Keratinocyte (primary cell): Measurements from ENCODE around the gene EFTUD2. TPM values are rescaled to one million over a fixed set of nuclear protein-coding genes. Genes with fewer than 3 reads are reported as not detected.
A peak's percentile ranks its signal among the peaks of the same experiment; 100 is the strongest.

Experiments used
- DNase-seq: peaks from one replicate; pipeline ENCODE4 v3.0.0-alpha.2; 2011; ENCODE audit warnings: low read depth, missing footprints, low spot score
- FAIRE-seq: peaks from 2 replicates; lab custom pipeline; 2011; peaks lifted over from hg19 to GRCh38; lab: Jason Lieb, UNC
- H2AFZ ChIP-seq: 2 replicates; pipeline ENCODE4 v1.6.0; 2012; ENCODE audit warnings: low read length, control low read depth, inconsistent platforms; ENCODE audit not compliant: control insufficient read depth
- H3K27ac ChIP-seq: 2 replicates; pipeline ENCODE4 v1.5.1; 2011; ENCODE audit warnings: low read length; ENCODE audit not compliant: control insufficient read depth, insufficient read depth
- H3K27me3 ChIP-seq: 3 replicates; pipeline ENCODE4 v1.6.0; 2011; ENCODE audit warnings: low read length; ENCODE audit not compliant: control insufficient read depth, insufficient read depth; ENCODE audit errors: extremely low read depth
- H3K36me3 ChIP-seq, 2 experiments: 2 replicates in 1 of 2; 3 replicates in 1 of 2; pipeline ENCODE4 v1.5.1; 2011; ENCODE audit warnings: low read length in 2 of 2, mild to moderate bottlenecking in 1 of 2; ENCODE audit not compliant: control insufficient read depth in 2 of 2, insufficient read depth in 2 of 2; ENCODE audit errors: extremely low read depth in 1 of 2
- H3K4me1 ChIP-seq: 3 replicates; pipeline ENCODE4 v1.5.1; 2011; ENCODE audit warnings: low read length; ENCODE audit not compliant: control insufficient read depth, insufficient read depth; ENCODE audit errors: extremely low read depth
- H3K4me2 ChIP-seq: 3 replicates; pipeline ENCODE4 v1.6.0; 2011; ENCODE audit warnings: low read depth, low read length; ENCODE audit not compliant: control insufficient read depth, insufficient read depth; ENCODE audit errors: extremely low read depth
- H3K4me3 ChIP-seq, 3 experiments: fragments of 200-600 bp in 1 of 3; sonication (generic) in 1 of 3; 2 replicates in 2 of 3; 3 replicates in 1 of 3; pipeline ENCODE4 v1.5.1; 2011 to 2016; ENCODE audit warnings: low read length in 3 of 3, mild to moderate bottlenecking in 3 of 3, control low read depth in 2 of 3, inconsistent platforms in 1 of 3, low read depth in 1 of 3, mixed read lengths in 1 of 3, mixed run types in 1 of 3, moderate library complexity in 1 of 3; ENCODE audit not compliant: control insufficient read depth in 2 of 3, insufficient read depth in 2 of 3; ENCODE audit errors: extremely low read depth in 1 of 3
- H3K79me2 ChIP-seq: 2 replicates; pipeline ENCODE4 v1.6.0; 2012; ENCODE audit warnings: low read length; ENCODE audit not compliant: control insufficient read depth, insufficient read depth
- H3K9ac ChIP-seq: 3 replicates; pipeline ENCODE4 v1.6.0; 2011; ENCODE audit warnings: low read length; ENCODE audit not compliant: control insufficient read depth, insufficient read depth; ENCODE audit errors: extremely low read depth
- H3K9me1 ChIP-seq: 3 replicates; pipeline ENCODE4 v1.6.0; 2011; ENCODE audit warnings: low read length; ENCODE audit not compliant: control insufficient read depth, insufficient read depth; ENCODE audit errors: extremely low read depth
- H3K9me3 ChIP-seq: 2 replicates; pipeline ENCODE4 v1.5.1; 2012; ENCODE audit warnings: low read depth, low read length; ENCODE audit not compliant: control insufficient read depth
- H4K20me1 ChIP-seq: 3 replicates; pipeline ENCODE4 v1.6.0; 2011; ENCODE audit warnings: low read length; ENCODE audit not compliant: control insufficient read depth, insufficient read depth; ENCODE audit errors: extremely low read depth
- CTCF ChIP-seq, 3 experiments: IDR thresholded peaks in 1 of 3; conservative IDR thresholded peaks in 1 of 3; optimal IDR thresholded peaks in 1 of 3; 2 replicates in 2 of 3; 3 replicates in 1 of 3; pipeline versions ENCODE3 to v1.5.1; 2011; ENCODE audit warnings: low read length in 3 of 3, mild to moderate bottlenecking in 3 of 3, moderate library complexity in 2 of 3, control low read depth in 1 of 3, inconsistent platforms in 1 of 3; ENCODE audit not compliant: insufficient read depth in 2 of 3; ENCODE audit errors: extremely low read depth in 1 of 3
- EZH2 ChIP-seq: IDR thresholded peaks from one replicate; pipeline ENCODE4 v1.6.1; 2012; ENCODE audit warnings: inconsistent platforms, mild to moderate bottlenecking, low read length, moderate library complexity
- dilution Hi-C: fragments of 300-500 bp; cut with MboI; formaldehyde crosslinking; loops from one replicate; pipeline ENCODE4 v1.7.0; 2020; ENCODE audit warnings: low sequenced_read_pairs; ENCODE audit not compliant: extremely low pct_ligation_motif_present
- polyA plus RNA-seq, 5 experiments: library from polyadenylated mRNA; depleted of rRNA in 3 of 5; stranded (reverse) in 3 of 5; stranded (forward) in 1 of 5; unstranded in 1 of 5; fragments of >200 nt; gene quantifications; 1 replicate in 1 of 5; 2 replicates in 3 of 5; 3 replicates in 1 of 5; pipeline versions ENCODE4 v1.2.1 to v1.2.3, GENCODE V29; 2011 to 2012; ENCODE audit warnings: missing spikeins in 2 of 5, low read depth in 1 of 5, low replicate concordance in 1 of 5

Gene EFTUD2
- polyA plus RNA-seq, 1 donor (not counting 4 experiments of a cell fraction or from before 2014, with no cell fraction given), result 160 TPM

GRCh38 chr17:44900894-44901293, 1.6 kb upstream of the EFTUD2 start:
- H2AFZ ChIP-seq, result no peak overlapping the region
- DNase-seq, result no peak
- peaks cover 31% of the 10 kb centered on the region for H3K79me2 ChIP-seq
- H3K36me3 ChIP-seq, result no peaks in the 10 kb centered on the region
- no peak overlapping the region for H3K4me3 ChIP-seq
- no peak overlapping the region for H3K4me2 ChIP-seq
- H3K9ac ChIP-seq, result no peak overlapping the region
- H3K9me3 ChIP-seq, result no peaks in the 10 kb centered on the region
- H4K20me1 ChIP-seq, result no peaks in the 10 kb centered on the region
- FAIRE-seq, result no peak
- dilution Hi-C loops, result loop anchor here (25.0 kb wide), 1 partner anchor 111 kb away; no protein-coding TSS in a partner anchor
- H3K9me1 ChIP-seq, result no peaks in the 10 kb centered on the region
- H3K27ac ChIP-seq, result no peak overlapping the region
- peaks cover 19% of the 10 kb centered on the region for H3K4me1 ChIP-seq
- no peak for TF ChIP-seq CTCF (optimal IDR thresholded peaks at IDR 0.05 in 1 of 3, IDR thresholded peaks at IDR 0.05 in 1 of 3, conservative IDR thresholded peaks at IDR 0.05 in 1 of 3; ENCODE audit: extremely low read depth in 1 of 3, insufficient read depth in 2 of 3, low read length in 3 of 3)
- no peak for TF ChIP-seq EZH2
- no peaks in the 10 kb centered on the region for H3K27me3 ChIP-seq

- peak overlapping the region; percentile 99 for H3K27ac ChIP-seq
- peak overlapping the region; percentile 98 for H3K4me2 ChIP-seq
- H3K27me3 ChIP-seq, result no peaks in the 10 kb centered on the region
- peaks cover 51% of the 10 kb centered on the region for H3K79me2 ChIP-seq
- TF ChIP-seq CTCF (optimal IDR thresholded peaks at IDR 0.05 in 1 of 3, IDR thresholded peaks at IDR 0.05 in 1 of 3, conservative IDR thresholded peaks at IDR 0.05 in 1 of 3; ENCODE audit: extremely low read depth in 1 of 3, insufficient read depth in 2 of 3, low read length in 3 of 3), result no peak
- dilution Hi-C loops, result no loop called here
- no peaks in the 10 kb centered on the region for H3K9me1 ChIP-seq
- peaks cover 12% of the 10 kb centered on the region for H3K4me1 ChIP-seq
- H4K20me1 ChIP-seq, result no peaks in the 10 kb centered on the region
- H3K36me3 ChIP-seq, result peaks cover 4 to 9% of the 10 kb centered on the region in 2 experiments
- H3K9ac ChIP-seq, result peak overlapping the region; percentile 99
- H2AFZ ChIP-seq, result peak overlapping the region; percentile 96
- H3K4me3 ChIP-seq, result peak overlapping the region; percentile 69 to 98 (median 92)
- H3K9me3 ChIP-seq, result no peaks in the 10 kb centered on the region
- FAIRE-seq (no peak), DNase-seq (no peak)
Observed at GRCh38 chr17:44898768-44899073, 524 bp downstream of the EFTUD2 start.
